Coronary artery (tissue), 2 donors: ENCODE measurements around the gene F9.
"Not testable (repeated sequence)": the region's sequence is repeated elsewhere in the genome, so short reads cannot be mapped to it uniquely, and the experiment has no call there.

Experiments
- DNase-seq: peaks from one replicate; pipeline ENCODE4 v3.0.0-alpha.2; 2017; ENCODE audit warnings: low spot score
- H3K27ac ChIP-seq, 2 donors: fragments of 200-600 bp; sonication (generic); one replicate each; pipeline ENCODE4 v1.5.1; 2016 to 2019
- H3K4me3 ChIP-seq: fragments of 200-600 bp; sonication (generic); 2 replicates; pipeline ENCODE4 v1.5.1; 2016; ENCODE audit warnings: mild to moderate bottlenecking, moderate library complexity
- TF ChIP-seq, protein P1 (sequence below): fragments of 200-600 bp; sonication (generic); IDR thresholded peaks from one replicate; pipeline ENCODE4 v1.5.1; 2019; ENCODE audit warnings: antibody characterized with exemption

Gene F9

DNA sequence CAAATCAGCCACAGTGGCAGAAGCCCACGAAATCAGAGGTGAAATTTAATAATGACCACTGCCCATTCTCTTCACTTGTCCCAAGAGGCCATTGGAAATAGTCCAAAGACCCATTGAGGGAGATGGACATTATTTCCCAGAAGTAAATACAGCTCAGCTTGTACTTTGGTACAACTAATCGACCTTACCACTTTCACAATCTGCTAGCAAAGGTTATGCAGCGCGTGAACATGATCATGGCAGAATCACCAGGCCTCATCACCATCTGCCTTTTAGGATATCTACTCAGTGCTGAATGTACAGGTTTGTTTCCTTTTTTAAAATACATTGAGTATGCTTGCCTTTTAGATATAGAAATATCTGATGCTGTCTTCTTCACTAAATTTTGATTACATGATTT is at the start of gene F9:
Gene F9, plus strand, starts transcription at position 190 of the 400 bp plus-strand sequence. Its CDS starts 26 bp downstream, at position 216.
- no peak for DNase-seq
- TF ChIP-seq, protein P1, sequence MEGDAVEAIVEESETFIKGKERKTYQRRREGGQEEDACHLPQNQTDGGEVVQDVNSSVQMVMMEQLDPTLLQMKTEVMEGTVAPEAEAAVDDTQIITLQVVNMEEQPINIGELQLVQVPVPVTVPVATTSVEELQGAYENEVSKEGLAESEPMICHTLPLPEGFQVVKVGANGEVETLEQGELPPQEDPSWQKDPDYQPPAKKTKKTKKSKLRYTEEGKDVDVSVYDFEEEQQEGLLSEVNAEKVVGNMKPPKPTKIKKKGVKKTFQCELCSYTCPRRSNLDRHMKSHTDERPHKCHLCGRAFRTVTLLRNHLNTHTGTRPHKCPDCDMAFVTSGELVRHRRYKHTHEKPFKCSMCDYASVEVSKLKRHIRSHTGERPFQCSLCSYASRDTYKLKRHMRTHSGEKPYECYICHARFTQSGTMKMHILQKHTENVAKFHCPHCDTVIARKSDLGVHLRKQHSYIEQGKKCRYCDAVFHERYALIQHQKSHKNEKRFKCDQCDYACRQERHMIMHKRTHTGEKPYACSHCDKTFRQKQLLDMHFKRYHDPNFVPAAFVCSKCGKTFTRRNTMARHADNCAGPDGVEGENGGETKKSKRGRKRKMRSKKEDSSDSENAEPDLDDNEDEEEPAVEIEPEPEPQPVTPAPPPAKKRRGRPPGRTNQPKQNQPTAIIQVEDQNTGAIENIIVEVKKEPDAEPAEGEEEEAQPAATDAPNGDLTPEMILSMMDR: no peak
- H3K4me3 ChIP-seq: no peak within 1 kb of the TSS
- no peak within 1 kb of the TSS for H3K27ac ChIP-seq

DNA sequence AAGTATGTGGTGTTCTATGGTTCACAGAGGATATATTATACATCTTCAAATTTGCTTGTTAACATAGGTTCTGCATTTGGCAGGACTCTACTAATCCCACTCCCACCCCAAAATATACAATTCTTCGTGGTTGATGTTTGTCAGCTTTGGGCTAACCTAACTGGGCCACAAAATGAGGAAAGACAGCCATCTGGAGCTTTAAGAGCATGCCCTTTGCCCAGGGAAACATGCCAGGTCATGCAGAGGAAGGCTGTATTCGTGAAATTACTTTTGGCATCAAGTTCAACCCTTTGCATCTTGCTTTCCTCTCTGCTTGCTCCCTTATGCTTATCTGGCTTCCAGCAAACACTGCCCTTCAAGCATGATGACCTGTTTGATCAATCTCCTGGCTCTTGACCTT is 46.8 kb upstream of the F9 start:
- TF ChIP-seq, protein P1: no peak
- no peak overlapping the region for H3K27ac ChIP-seq
- no peak for DNase-seq
- H3K4me3 ChIP-seq: no peak overlapping the region

DNA sequence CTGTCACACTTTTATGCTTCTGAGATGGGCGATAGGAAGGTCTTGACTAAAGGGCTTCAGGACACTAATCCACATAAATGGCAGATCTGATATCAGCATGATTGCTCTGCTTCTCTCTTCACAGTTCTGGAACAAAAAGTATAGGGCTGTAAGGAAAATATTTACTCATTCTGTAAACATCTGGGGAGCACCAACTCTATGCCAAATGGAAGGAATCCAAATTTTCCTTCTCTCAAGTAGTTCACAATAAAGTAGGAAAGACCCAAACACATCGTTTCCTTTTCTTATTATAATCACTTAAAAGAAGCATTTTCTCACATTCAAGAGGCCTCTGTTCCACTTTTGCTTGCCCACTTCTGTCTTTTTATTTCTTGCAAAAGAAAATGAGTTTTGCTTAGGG is 45.9 kb upstream of the F9 start:
- H3K27ac ChIP-seq: no peak overlapping the region
- no peak for DNase-seq
- TF ChIP-seq, protein P1: no peak
- no peak overlapping the region for H3K4me3 ChIP-seq

DNA sequence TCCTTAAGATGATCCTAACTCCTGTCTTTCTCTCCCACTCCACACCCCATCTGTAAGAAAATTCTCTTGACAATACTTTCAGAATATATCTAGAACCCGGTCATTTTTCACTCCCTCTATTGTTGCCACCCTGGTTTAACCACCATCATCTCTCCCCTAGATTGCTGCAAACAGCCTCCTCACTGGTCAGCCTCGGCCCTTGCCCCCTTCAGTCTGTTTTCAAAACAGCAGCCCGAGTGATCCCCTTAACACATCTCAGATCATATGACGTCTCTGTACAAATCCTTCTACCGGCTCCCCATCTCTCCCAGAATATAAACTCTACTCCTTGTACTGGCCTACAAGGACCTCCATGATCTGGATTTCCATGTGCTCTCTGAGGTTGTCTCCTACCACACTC is 35.2 kb upstream of the F9 start:
- no peak for DNase-seq
- Histone ChIP-seq H3K27ac (no peak overlapping the region), H3K4me3 (no peak overlapping the region)
- TF ChIP-seq, protein P1: no peak

DNA sequence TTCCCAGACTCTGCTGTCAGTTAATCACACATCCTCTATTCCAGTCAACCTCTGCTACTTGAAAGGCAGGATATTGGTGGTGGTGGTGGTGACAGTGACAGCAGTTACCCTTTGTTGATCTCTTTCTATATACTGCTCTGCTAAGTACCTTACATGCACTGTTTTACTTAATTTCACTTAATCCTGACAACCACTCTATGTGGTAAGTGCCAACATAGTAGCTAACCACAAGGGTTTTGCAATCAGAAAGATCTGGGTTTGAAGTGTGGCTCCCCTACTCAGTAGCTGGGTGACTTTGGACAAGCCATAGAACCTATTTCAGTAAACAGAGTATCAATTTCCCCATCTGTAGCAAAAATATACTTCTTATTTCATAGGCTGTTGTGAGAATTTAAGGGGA is 24.2 kb upstream of the F9 start:
- no peak overlapping the region for H3K27ac ChIP-seq
- TF ChIP-seq, protein P1: no peak
- H3K4me3 ChIP-seq: no peak overlapping the region
- DNase-seq: no peak

DNA sequence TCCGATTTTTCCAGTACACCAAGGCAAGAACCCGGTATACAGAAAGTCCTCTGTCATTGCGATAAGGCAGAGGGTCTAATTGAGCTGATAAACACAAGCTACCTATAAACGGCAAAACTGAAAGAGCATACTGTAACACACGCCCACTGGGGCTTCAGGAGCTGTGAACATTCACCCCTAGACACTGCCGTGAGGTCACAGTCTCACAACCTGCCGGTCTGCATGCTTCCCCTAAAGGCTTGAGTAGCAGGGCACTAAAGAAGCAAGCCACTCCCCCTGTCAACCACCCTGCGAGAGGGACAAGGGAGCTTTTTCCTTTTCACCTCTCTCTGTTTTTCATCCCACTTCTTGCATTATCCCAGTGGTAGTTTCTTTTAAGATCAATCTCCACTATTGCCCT is 22.4 kb upstream of the F9 start:
- H3K4me3 ChIP-seq: no peak overlapping the region

DNA sequence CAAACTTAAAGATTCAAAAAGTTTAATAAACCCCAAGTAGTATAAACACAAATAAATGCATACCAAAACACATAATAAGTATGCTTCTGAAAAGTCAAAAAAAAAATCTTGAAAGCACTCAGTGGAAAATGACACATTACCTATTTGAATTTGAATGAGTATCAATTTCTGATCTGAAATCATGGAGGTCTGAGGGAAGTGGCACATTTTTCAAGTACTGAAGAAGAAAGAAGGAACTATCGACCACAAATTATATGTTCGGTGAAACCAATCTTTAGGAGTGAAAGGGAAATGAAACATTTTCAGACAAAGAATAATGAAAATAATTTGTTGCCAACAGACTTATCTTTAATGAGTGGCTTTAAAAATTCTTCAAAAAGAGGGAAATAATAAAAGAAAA is 12.1 kb upstream of the F9 start:
- TF ChIP-seq, protein P1: no peak
- DNase-seq: no peak
- no peak overlapping the region for H3K27ac ChIP-seq
- no peak overlapping the region for H3K4me3 ChIP-seq

More for the DNA sequence above, 22.4 kb upstream of the F9 start:
- DNase-seq: no peak
- H3K27ac ChIP-seq: no peak overlapping the region
- TF ChIP-seq, protein P1: no peak

DNA sequence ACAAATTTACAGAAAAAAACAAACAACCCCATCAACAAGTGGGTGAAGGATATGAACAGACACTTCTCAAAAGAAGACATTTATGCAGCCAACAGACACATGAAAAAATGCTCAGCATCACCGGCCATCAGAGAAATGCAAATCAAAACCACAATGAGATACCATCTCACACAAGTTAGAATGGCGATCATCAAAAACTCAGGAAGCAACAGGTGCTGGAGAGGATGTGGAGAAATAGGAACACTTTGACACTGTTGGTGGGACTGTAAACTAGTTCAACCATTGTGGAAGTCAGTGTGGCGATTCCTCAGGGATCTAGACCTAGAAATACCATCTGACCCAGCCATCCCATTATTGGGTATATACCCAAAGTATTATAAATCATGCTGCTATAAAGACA is 1.7 kb upstream of the F9 start:
- not testable (repeated sequence) for H3K4me3 ChIP-seq, DNase-seq, H3K27ac ChIP-seq
